GM21786 (cell line): ENCODE measurements around the gene PPP6R3.

Source experiments
- ATAC-seq: cut with Tn5 transposase; IDR thresholded peaks from one replicate; pipeline ENCODE4 v1.9.1; 2021; ENCODE audit not compliant: unreplicated experiment

PPP6R3 gene

DNA sequence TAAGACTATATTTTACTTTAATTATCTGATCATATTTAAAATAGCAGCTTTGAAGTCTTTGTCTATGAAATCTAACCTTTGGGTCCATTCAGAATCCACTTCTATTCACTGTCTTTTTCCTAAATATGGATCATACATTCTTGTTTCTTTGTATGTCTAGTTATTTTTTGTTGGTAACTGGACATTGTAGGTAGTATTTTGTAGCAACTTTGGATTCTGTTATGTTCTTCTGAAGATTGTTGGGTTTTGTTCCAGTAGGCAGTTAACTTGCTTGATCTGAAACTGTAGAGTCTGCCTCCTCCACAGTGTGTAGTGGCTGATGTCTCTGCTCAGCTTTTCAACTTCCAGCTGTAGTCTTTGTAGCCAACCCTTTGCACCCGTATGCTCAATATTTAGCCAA is 186.3 kb downstream of the PPP6R3 start:
- no peak for ATAC-seq

- ATAC-seq: no peak
Measured at GRCh38 chr11:68649851-68650555, 189.5 kb downstream of the PPP6R3 start.

- ATAC-seq: no peak
Measured at GRCh38 chr11:68650801-68651200, 190.2 kb downstream of the PPP6R3 start.

DNA sequence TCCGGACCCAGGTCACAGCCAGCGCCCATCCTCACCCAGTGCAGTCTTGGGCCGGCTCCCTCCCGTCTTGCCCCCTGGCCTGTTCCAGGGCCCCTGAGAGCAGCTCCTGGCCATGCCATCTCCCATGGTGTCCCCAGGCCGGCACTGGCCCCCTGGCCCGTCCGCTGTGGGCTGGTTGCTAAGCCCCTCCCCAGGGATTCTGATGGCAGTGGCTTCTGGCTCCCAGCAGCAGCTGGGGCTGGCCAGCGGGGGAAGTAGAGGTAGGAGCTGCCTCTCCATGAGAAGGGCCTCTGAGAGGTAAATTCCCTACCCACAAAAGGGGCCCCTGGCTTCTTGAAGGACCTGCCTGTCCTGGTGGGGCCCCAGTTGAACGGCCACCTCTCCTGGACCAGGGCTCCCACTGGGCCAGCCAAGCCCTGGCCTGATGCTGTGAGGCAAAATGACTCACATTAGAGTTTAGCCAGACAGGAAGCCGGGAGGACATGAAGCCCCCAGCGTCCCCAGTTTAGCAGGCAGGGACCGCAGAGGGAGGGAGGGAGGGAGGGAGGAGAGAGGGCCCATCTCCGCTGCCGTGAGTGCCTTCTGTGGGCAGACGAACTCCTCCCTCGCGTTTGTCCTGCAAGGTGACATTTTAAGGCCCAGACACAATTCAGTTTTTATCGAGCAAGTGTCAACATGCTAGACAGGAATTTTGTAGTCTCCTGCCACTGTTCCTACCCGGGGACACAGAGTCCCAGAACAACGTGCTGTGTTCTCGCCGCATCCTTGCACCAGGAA is 190.8 kb downstream of the PPP6R3 start:
- ATAC-seq: no peak

- no peak for ATAC-seq
Measured at GRCh38 chr11:68651985-68652682, 191.6 kb downstream of the PPP6R3 start.

DNA sequence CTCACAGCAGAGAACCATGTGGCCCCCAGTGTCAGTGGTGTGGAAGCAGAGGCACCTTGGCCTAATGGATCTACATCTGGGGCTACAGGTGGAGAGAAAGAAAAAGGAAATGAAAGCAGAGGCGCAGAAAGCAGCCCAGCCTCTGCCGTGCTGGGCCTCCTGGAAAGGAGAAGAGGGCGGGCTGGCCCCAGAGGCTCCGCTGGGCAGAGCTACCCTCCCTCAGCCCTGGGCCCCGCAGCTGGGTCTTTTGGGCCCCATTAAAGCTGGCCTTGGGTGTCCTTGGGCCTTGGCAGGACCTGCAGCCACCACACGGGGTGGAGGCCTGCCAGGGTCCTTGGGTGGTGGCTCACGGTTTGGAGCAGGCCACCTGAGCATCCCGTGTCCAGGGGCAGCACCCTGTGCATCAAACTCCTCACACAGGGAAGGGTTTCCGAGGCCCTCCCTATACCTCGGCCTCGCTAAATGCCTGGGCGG is 192.2 kb downstream of the PPP6R3 start:
- no peak for ATAC-seq

DNA sequence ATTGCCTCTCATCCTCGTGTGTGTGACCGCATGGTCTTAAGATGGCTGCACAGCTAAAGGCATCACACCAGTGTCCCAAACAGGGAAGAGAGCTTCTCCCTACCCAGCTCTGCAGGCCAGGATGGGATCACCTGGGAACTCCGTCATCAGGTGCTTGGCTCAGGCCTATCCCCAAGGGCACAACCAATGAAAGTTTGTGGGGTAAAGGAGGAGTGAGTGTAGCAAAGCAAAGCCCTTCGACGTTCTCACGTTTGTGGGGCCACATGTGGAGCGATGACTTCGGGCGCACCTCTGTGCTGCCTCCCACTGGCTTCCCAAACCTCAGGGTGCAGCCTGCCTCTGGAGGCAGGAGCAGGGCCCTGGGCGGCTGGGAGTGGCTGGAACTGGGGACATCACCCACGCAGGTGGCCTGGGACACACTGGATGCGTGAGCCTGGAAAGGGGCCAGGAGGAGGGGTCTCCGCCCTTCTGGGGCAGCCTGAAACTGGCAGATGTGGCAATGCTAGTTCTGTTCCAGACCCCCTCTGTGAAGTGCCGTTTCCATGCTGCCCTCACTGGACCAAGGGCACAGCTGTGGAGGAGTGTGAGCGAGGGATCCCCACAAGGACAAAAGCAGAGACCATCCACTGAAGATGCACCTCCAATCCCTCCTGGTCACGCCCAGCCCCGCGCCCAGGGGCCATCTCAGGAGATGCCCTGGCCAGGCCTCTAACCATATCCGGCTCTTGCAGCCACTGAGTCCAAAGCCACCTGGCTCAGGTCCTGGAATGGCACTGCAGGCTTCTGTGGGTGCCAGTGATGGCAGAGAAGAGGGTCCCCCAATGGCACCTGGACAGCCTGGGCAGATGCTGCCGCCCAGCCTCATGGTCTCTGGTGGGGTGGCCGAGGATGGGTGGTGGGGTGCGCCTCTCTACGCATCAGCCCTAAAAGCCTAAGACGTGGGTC is 193.2 kb downstream of the PPP6R3 start:
- ATAC-seq: no peak

GRCh38 chr11:68654978-68655377 is 194.4 kb downstream of the PPP6R3 start:
- ATAC-seq: no peak

DNA sequence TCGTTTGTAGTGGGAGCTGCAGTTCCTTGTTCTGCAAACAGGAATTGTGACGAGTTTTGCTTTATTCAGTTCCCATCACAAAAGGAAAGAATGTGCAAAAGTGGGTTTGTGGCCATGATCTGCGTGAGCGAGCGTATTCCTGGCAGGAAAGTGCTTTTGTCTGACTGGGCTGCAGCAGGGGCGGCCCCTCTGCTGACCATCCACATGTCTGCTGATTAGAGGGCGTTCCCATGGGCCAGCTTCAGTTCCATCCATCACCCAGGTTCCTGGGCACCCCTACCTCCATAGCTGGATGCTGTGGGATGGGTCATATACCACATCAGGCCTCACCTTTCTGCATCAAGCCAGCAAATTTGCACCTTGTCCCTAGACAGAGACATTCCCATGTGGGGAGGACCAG is 194.9 kb downstream of the PPP6R3 start:
- ATAC-seq: no peak

- no peak for ATAC-seq
Measured at GRCh38 chr11:68655806-68656205, 195.3 kb downstream of the PPP6R3 start.

DNA sequence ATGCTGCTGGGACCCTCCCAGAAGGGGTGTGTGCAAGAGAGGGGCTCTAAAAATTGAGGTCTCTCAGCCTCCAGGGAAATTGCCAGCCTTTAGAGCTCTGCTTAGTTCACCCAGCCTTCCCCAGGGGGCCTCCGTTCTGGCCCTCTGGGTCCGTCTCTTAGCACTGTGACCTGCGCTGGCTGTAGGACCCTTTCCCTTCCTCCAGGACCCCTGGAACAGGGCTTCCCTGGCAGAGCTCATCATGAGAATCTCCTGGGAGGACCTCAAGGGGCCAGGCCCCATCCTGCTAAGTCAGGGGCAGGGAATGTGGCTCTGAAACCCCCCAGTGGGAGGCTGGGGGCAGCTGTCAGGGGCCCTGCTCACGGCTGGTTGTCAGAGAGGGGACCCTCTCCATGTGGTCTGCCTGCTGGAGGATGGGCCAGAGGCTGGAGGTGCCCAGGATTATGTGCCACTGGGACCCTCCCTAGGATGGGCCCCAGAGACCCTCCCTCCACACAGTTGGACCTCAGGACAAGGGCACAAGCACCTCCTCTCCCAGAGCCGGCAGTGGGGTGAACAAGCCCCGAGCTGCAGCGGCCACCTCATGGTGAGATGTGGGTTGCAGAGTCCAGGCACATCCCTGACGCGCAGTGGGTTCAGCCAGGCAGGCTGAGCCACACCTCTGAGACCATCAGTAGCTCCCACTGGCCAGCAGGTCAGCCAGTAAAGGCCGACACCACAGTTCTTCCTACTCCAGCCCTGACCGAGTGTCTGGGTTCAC is 196.6 kb downstream of the PPP6R3 start:
- ATAC-seq: no peak

DNA sequence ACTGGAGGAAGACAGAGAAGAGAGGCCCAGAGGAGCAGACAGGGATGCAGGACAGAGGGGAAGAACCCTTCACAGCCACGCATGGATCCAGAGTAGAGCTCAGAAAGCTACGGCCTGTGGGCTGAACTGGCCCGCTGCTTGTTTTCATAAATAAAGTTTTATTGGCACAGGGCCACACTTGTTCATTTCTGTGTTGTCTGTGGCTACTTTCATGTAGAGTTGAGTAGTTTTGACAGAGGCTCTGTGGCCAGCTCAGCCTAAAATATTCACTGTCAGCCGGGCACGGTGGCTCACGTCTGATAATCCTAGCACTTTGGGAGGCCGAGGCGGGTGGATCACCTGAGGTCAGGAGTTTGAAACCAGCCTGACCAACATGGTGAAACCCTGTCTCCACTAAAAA is 197.5 kb downstream of the PPP6R3 start:
- ATAC-seq: no peak

DNA sequence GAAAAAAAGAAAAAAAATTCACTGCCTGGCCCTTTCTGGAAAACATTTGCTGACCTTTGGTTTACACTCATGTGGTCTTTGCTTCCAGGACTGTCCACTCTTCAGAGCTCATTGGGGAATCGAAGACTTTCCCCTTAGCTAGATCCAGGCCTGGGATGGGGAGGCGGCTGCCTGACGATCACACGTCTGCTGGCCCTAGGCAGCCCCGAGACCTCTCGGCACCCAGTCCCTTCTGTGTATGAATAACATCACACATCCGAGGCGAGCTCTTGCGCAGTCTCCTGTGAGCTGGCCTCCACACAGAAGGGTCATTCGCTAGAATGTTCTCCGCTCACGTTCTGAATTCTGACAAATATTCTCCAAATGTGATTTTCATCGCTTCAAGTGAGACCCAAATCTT is 198.1 kb downstream of the PPP6R3 start:
- ATAC-seq: no peak

- no peak for ATAC-seq
Measured at GRCh38 chr11:68659158-68659921, 198.8 kb downstream of the PPP6R3 start.

DNA sequence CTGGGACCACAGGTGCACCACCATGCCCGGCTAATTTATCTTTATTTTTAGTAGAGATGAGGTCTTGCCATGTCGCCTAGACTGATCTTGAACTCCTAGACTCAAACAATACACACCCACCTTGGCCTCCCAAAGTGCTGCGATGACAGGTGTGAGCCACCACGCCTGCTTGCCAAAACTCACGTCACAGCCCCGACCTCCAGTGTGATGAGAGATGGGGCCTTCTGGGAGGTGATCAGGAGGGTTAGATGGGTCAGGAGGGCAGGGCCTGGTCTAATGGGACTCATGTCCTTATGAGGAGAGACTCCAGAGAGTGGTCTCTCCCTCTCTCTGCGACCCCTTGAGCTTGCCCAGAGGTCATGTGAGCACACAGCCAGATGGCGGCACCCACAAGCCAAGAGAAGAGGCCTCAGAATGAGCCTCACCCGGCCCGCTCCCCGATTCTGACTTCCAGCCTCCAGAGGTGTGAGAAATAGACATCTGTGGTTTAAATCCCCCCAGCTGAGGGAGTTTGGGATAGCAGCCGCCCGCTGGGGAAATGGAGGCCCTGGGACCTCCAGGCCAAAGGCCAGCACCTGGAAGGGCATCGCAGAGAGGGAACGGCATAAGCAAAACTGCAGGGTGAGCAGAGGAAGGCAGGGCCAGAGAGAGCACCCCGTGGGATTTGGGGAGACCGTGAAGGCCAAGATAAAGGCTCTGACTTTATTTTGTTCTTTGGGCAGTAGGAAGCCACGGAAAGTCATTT is 199.7 kb downstream of the PPP6R3 start:
- ATAC-seq: no peak

DNA sequence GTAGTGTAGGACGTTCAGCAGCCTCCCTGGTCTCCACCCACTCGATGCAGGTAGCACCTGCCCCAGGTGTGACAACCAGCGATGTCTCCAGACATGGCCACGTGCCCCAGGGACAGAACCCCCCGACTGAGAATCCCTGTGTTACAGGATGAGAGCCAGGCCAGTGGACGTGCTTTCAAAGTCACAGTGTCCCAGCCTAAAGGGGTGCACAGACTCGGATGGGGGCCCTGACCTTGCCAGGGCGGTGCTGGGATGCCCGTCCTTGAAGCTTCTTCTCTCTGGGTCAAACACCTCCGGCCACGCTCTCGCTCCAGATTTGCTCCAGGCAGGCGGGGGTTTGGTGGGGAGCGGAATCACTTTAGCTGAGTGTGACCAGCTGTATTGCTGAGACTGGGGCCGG is 200.5 kb downstream of the PPP6R3 start:
- ATAC-seq: no peak

GRCh38 chr11:68661697-68662603 is 201.4 kb downstream of the PPP6R3 start:
- no peak for ATAC-seq
